HepG2 (cell line): ENCODE results near the gene NPAS2. TPM values are rescaled to one million over a fixed set of nuclear protein-coding genes. Genes with fewer than 3 reads are reported as not detected.

Experiments
- AGO1 ChIP-seq: fragments of 200-400 bp; formaldehyde crosslinking; IDR thresholded peaks from 2 replicates; pipeline ENCODE4 v1.6.1; 2017; ENCODE audit warnings: mild to moderate bottlenecking, low read depth, low read length, moderate library complexity; ENCODE audit not compliant: poor library complexity, severe bottlenecking
- AGO2 ChIP-seq: fragments of 200-400 bp; formaldehyde crosslinking; optimal IDR thresholded peaks from 2 replicates; pipeline ENCODE3; 2017; ENCODE audit warnings: mild to moderate bottlenecking, low read depth, low read length, moderate library complexity
- ESRRA ChIP-seq: sonication (generic); formaldehyde crosslinking; IDR thresholded peaks from 2 replicates; pipeline ENCODE4 v1.5.1; 2020; ENCODE audit warnings: mild to moderate bottlenecking, low read depth, missing genetic modification reagents
- ETV5 ChIP-seq: IDR thresholded peaks from 2 replicates; pipeline ENCODE4 v1.6.1; 2018; ENCODE audit warnings: missing biosample characterization, missing genetic modification reagents, inconsistent platforms, borderline replicate concordance
- GABPB1 ChIP-seq: IDR thresholded peaks from 2 replicates; pipeline ENCODE4 v1.6.1; 2016; ENCODE audit warnings: mild to moderate bottlenecking, missing genetic modification reagents, moderate library complexity, missing compliant biosample characterization
- ISX ChIP-seq: sonication (generic); formaldehyde crosslinking; conservative IDR thresholded peaks from 2 replicates; pipeline ENCODE4 v1.5.0; 2020; ENCODE audit warnings: missing genetic modification reagents
- MAZ ChIP-seq, 2 experiments: sonication (generic) in 1 of 2; formaldehyde crosslinking in 1 of 2; IDR thresholded peaks; 2 replicates each; pipeline versions ENCODE4 v1.5.0 to v1.6.1; 2012 to 2020; ENCODE audit warnings: low read depth in 2 of 2, mild to moderate bottlenecking in 2 of 2, borderline replicate concordance in 1 of 2, improper control_type of control experiment in 1 of 2, low read length in 1 of 2, missing genetic modification reagents in 1 of 2, moderate library complexity in 1 of 2
- NR0B2 ChIP-seq: sonication (generic); formaldehyde crosslinking; IDR thresholded peaks from 2 replicates; pipeline ENCODE4 v1.4.0; 2020; ENCODE audit warnings: mild to moderate bottlenecking, missing genetic modification reagents
- PPARG ChIP-seq: conservative IDR thresholded peaks from 2 replicates; pipeline ENCODE4 v1.6.1; 2016; ENCODE audit warnings: missing biosample characterization, missing genetic modification reagents
- PTBP1 ChIP-seq: fragments of 200-400 bp; formaldehyde crosslinking; IDR thresholded peaks from 2 replicates; pipeline ENCODE4 v1.6.1; 2018; ENCODE audit warnings: low read length, low read depth; ENCODE audit not compliant: poor library complexity, severe bottlenecking
- RARG ChIP-seq: sonication (generic); formaldehyde crosslinking; IDR thresholded peaks from 2 replicates; pipeline ENCODE4 v1.4.0; 2020; ENCODE audit warnings: low read depth, mild to moderate bottlenecking, missing genetic modification reagents
- RFX5 ChIP-seq: IDR thresholded peaks from 2 replicates; pipeline ENCODE4 v1.6.1; 2011; ENCODE audit warnings: low read depth, low read length, improper control_type of control experiment
- SRF ChIP-seq: IDR thresholded peaks from 2 replicates; pipeline ENCODE4 v1.6.1; 2011; ENCODE audit warnings: mild to moderate bottlenecking, low read depth, low read length, moderate library complexity
- YEATS4 ChIP-seq: sonication (generic); formaldehyde crosslinking; IDR thresholded peaks from 2 replicates; pipeline ENCODE4 v1.4.0; 2020; ENCODE audit warnings: missing genetic modification reagents, borderline replicate concordance
- ZBTB4 ChIP-seq: sonication (generic); formaldehyde crosslinking; IDR thresholded peaks from 2 replicates; pipeline ENCODE4 v1.4.0; 2020; ENCODE audit warnings: missing genetic modification reagents, mild to moderate bottlenecking, borderline replicate concordance
- ZFP62 ChIP-seq: sonication (generic); formaldehyde crosslinking; IDR thresholded peaks from 2 replicates; pipeline ENCODE4 v1.4.0; 2020; ENCODE audit warnings: missing genetic modification reagents
- ZNF570 ChIP-seq: sonication (generic); formaldehyde crosslinking; IDR thresholded peaks from 2 replicates; pipeline ENCODE4 v1.4.0; 2020; ENCODE audit warnings: mild to moderate bottlenecking, missing genetic modification reagents, borderline replicate concordance
- ZNF607 ChIP-seq: sonication (generic); formaldehyde crosslinking; IDR thresholded peaks from 2 replicates; pipeline ENCODE4 v1.5.1; 2020; ENCODE audit warnings: missing genetic modification reagents, mild to moderate bottlenecking, borderline replicate concordance
- ZXDC ChIP-seq: sonication (generic); formaldehyde crosslinking; IDR thresholded peaks from 2 replicates; pipeline ENCODE4 v1.5.0; 2020; ENCODE audit warnings: mild to moderate bottlenecking, missing genetic modification reagents
- polyA plus RNA-seq, 8 experiments: library from polyadenylated mRNA; depleted of rRNA in 3 of 8; stranded (reverse) in 7 of 8; unstranded in 1 of 8; fragments of >200 nt; fragmentation: Illumina TruSeq in 4 of 8; extraction: Trizol in 4 of 8; gene quantifications; 2 replicates each; pipeline versions ENCODE4 v1.2.1 to v1.2.3, GENCODE V29; 2011 to 2016; ENCODE audit warnings: low read depth in 4 of 8, missing spikeins in 1 of 8, mixed read lengths in 1 of 8; ENCODE audit not compliant: insufficient read depth in 1 of 8
- total RNA-seq, 5 experiments: library from RNA; depleted of rRNA; stranded (reverse); fragments of >200 nt; fragmentation: Illumina TruSeq; extraction: Trizol; gene quantifications; 2 replicates each; pipeline ENCODE4 v1.2.3, GENCODE V29; 2016; ENCODE audit warnings: low read depth in 1 of 5
- TF ChIP-seq, protein P1 (sequence below): sonication (generic); formaldehyde crosslinking; conservative IDR thresholded peaks from 2 replicates; pipeline ENCODE4 v1.8.0; 2022; ENCODE audit warnings: low read depth, missing genetic modification reagents

The NPAS2 gene
- total and polyA plus RNA-seq, 2 of the 13 experiments (the other 11 are each of a cell fraction or from before 2014, with no cell fraction given): 14.8 to 37.5 TPM

- TF ChIP-seq ZXDC (CRISPR knock-in tag): no peak
- TF ChIP-seq ETV5 (CRISPR knock-in tag): peak; percentile 51; the same call in 1 of the 2 replicates
- peak; percentile 63; the same call in 1 of the 2 replicates for TF ChIP-seq RARG (CRISPR knock-in tag)
- peak; percentile 79 for TF ChIP-seq AGO2
- peak; percentile 75 for TF ChIP-seq ESRRA (CRISPR knock-in tag)
- TF ChIP-seq, protein P1, sequence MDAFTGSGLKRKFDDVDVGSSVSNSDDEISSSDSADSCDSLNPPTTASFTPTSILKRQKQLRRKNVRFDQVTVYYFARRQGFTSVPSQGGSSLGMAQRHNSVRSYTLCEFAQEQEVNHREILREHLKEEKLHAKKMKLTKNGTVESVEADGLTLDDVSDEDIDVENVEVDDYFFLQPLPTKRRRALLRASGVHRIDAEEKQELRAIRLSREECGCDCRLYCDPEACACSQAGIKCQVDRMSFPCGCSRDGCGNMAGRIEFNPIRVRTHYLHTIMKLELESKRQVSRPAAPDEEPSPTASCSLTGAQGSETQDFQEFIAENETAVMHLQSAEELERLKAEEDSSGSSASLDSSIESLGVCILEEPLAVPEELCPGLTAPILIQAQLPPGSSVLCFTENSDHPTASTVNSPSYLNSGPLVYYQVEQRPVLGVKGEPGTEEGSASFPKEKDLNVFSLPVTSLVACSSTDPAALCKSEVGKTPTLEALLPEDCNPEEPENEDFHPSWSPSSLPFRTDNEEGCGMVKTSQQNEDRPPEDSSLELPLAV: no peak
- peak; percentile 71 for TF ChIP-seq AGO1
- TF ChIP-seq ZNF570 (CRISPR knock-in tag): no peak
- TF ChIP-seq PPARG (CRISPR knock-in tag): no peak
- TF ChIP-seq NR0B2: 0 out of 2 replicates have a peak, but pooled peaks have one; percentile 29
- peak; percentile 94; the same call in 1 of the 2 replicates for TF ChIP-seq ZBTB4
- TF ChIP-seq ZFP62 (CRISPR knock-in tag): no peak
- TF ChIP-seq PTBP1: peak; percentile 72
- TF ChIP-seq YEATS4 (CRISPR knock-in tag): peak; percentile 89
- TF ChIP-seq ZNF607 (CRISPR knock-in tag): peak; percentile 88; the same call in 1 of the 2 replicates
- no peak for TF ChIP-seq SRF
- TF ChIP-seq MAZ (IDR thresholded peaks at IDR 0.05; ENCODE audit: borderline replicate concordance, low read depth, low read length): peak; percentile 49; the same call in 1 of the 2 replicates
- TF ChIP-seq MAZ (CRISPR knock-in tag; IDR thresholded peaks at IDR 0.05; ENCODE audit: low read depth): peak; percentile 31; the same call in 1 of the 2 replicates
- TF ChIP-seq ISX (CRISPR knock-in tag): no peak
- peak; percentile 74; the same call in 1 of the 2 replicates for TF ChIP-seq GABPB1
- no peak for TF ChIP-seq RFX5
These were observed 1.2 kb upstream of the NPAS2 start (continued) for GRCh38 chr2:100818606-100819369.
